PC-3 (cell line): ENCODE data around the gene RGS7.

Experiments used
- CTCF ChIP-seq: fragments of 300-600 bp; sonication (generic); conservative IDR thresholded peaks from 2 replicates; pipeline ENCODE4 v1.5.1; 2017; ENCODE audit warnings: antibody characterized with exemption, low read depth, mild to moderate bottlenecking, low read length
- EZH2phosphoT487 ChIP-seq: fragments of 300-600 bp; sonication (generic); IDR thresholded peaks from 2 replicates; pipeline ENCODE4 v1.6.1; 2018; ENCODE audit warnings: mild to moderate bottlenecking, antibody characterized with exemption, low read length, borderline replicate concordance

GRCh38 chr1:241263346-241263745 is 93.7 kb downstream of the RGS7 start:
- no peak for TF ChIP-seq EZH2phosphoT487
- no peak for TF ChIP-seq CTCF
